ENCODE data around the gene SIRPG. TPM values are rescaled to one million over a fixed set of nuclear protein-coding genes. Genes with fewer than 3 reads are reported as not detected.

SIRPG gene
- total and polyA plus RNA-seq, 10 of the 15 experiments (the other 5 are each of a cell fraction or from before 2014, with no cell fraction given) = 1.1 to 13.0 (median 4.1) TPM

DNA sequence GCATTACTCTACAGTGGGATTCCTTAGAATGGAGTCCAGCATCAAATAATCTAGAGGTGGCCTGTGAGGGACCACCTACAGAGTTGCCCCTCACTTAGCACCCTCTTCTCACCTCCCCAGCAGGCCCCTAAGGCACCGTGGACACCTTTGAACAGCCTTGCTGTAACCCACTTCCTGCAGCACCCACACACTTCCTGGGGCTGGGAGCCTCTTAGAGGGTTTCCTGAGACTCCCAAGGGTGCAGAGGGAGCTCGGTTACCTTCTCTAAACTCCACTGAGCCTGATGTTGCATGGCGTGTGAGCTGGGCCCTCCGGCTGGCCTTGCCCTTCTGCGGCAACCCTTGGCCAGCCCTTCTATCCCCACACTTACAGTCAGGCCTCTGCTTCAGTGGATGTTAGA is 7.3 kb upstream of the SIRPG start (continued):
- TF ChIP-seq NR2C2 (IDR thresholded peaks at IDR 0.05; ENCODE audit: borderline replicate concordance, control insufficient read depth, insufficient read length, low read depth) (no peak), ETV6 (conservative IDR thresholded peaks at IDR 0.05 in 1 of 2, IDR thresholded peaks at IDR 0.05 in 1 of 2; ENCODE audit: borderline replicate concordance in 1 of 2, low read depth in 1 of 2) (peak in 1 of 2 experiments; percentile 85; a peak in 2 of 4 replicates), SMARCA5 (IDR thresholded peaks at IDR 0.05) (no peak), TCF3 (IDR thresholded peaks at IDR 0.05; ENCODE audit: borderline replicate concordance, insufficient read depth, low read depth, low read length) (no peak), JUNB (IDR thresholded peaks at IDR 0.05) (no peak), E4F1 (IDR thresholded peaks at IDR 0.05; ENCODE audit: borderline replicate concordance, partially characterized antibody) (no peak), BCL3 (IDR thresholded peaks at IDR 0.05; ENCODE audit: borderline replicate concordance, insufficient read depth, low read depth, low read length, poor library complexity, severe bottlenecking) (peak; percentile 57), FOXM1 (IDR thresholded peaks at IDR 0.05; ENCODE audit: low read depth, low read length) (no peak), SMAD1 (IDR thresholded peaks at IDR 0.05; ENCODE audit: low read depth, partially characterized antibody) (no peak), MAX (IDR thresholded peaks at IDR 0.05; ENCODE audit: low read depth, low read length) (no peak), ESRRA (IDR thresholded peaks at IDR 0.05; ENCODE audit: low read length) (no peak), SIX5 (IDR thresholded peaks at IDR 0.05; ENCODE audit: low read depth, low read length, severe bottlenecking) (no peak), ZBTB33 (IDR thresholded peaks at IDR 0.05) (no peak), JUND (IDR thresholded peaks at IDR 0.05; ENCODE audit: low read depth, low read length) (no peak), TCF12 (IDR thresholded peaks at IDR 0.05; ENCODE audit: low read depth, low read length) (0 out of 2 replicates have a peak, but pooled peaks have one; percentile 29), NBN (IDR thresholded peaks at IDR 0.05) (no peak), FOXK2 (IDR thresholded peaks at IDR 0.05) (no peak)
- TF ChIP-seq, protein P1, sequence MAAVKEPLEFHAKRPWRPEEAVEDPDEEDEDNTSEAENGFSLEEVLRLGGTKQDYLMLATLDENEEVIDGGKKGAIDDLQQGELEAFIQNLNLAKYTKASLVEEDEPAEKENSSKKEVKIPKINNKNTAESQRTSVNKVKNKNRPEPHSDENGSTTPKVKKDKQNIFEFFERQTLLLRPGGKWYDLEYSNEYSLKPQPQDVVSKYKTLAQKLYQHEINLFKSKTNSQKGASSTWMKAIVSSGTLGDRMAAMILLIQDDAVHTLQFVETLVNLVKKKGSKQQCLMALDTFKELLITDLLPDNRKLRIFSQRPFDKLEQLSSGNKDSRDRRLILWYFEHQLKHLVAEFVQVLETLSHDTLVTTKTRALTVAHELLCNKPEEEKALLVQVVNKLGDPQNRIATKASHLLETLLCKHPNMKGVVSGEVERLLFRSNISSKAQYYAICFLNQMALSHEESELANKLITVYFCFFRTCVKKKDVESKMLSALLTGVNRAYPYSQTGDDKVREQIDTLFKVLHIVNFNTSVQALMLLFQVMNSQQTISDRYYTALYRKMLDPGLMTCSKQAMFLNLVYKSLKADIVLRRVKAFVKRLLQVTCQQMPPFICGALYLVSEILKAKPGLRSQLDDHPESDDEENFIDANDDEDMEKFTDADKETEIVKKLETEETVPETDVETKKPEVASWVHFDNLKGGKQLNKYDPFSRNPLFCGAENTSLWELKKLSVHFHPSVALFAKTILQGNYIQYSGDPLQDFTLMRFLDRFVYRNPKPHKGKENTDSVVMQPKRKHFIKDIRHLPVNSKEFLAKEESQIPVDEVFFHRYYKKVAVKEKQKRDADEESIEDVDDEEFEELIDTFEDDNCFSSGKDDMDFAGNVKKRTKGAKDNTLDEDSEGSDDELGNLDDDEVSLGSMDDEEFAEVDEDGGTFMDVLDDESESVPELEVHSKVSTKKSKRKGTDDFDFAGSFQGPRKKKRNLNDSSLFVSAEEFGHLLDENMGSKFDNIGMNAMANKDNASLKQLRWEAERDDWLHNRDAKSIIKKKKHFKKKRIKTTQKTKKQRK (IDR thresholded peaks at IDR 0.05; ENCODE audit: low read depth, low read length) = no peak
- TF ChIP-seq, protein P2, sequence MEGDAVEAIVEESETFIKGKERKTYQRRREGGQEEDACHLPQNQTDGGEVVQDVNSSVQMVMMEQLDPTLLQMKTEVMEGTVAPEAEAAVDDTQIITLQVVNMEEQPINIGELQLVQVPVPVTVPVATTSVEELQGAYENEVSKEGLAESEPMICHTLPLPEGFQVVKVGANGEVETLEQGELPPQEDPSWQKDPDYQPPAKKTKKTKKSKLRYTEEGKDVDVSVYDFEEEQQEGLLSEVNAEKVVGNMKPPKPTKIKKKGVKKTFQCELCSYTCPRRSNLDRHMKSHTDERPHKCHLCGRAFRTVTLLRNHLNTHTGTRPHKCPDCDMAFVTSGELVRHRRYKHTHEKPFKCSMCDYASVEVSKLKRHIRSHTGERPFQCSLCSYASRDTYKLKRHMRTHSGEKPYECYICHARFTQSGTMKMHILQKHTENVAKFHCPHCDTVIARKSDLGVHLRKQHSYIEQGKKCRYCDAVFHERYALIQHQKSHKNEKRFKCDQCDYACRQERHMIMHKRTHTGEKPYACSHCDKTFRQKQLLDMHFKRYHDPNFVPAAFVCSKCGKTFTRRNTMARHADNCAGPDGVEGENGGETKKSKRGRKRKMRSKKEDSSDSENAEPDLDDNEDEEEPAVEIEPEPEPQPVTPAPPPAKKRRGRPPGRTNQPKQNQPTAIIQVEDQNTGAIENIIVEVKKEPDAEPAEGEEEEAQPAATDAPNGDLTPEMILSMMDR (IDR thresholded peaks at IDR 0.05 in 2 of 3, conservative IDR thresholded peaks at IDR 0.05 in 1 of 3; ENCODE audit: control insufficient read depth in 2 of 3, extremely low read depth in 1 of 3, insufficient read depth in 1 of 3, low read depth in 3 of 3, low read length in 3 of 3) = no peak

Data from GM12878 (cell line).